Suprapubic skin (tissue), 4 donors: ENCODE measurements around the gene TMEM45B. TPM values are rescaled to one million over a fixed set of nuclear protein-coding genes. Genes with fewer than 3 reads are reported as not detected.
A peak's percentile ranks its signal among the peaks of the same experiment; 100 is the strongest.

Experiments used
- DNase-seq, 2 donors: peaks; one replicate each; pipeline ENCODE4 v3.0.0-alpha.2; 2019; ENCODE audit warnings: low spot score in 2 of 2
- H3K27ac ChIP-seq: fragments of 200-600 bp; sonication (generic); one replicate; pipeline ENCODE4 v1.5.1; 2019
- H3K27me3 ChIP-seq: fragments of 200-600 bp; sonication (generic); one replicate; pipeline ENCODE4 v1.5.1; 2019
- H3K36me3 ChIP-seq: fragments of 200-600 bp; sonication (generic); one replicate; pipeline ENCODE4 v1.5.1; 2019
- H3K4me1 ChIP-seq: fragments of 200-600 bp; sonication (generic); one replicate; pipeline ENCODE4 v1.5.1; 2019
- H3K4me3 ChIP-seq: fragments of 200-600 bp; sonication (generic); one replicate; pipeline ENCODE4 v1.5.1; 2019; ENCODE audit warnings: mild to moderate bottlenecking
- H3K9me3 ChIP-seq: fragments of 200-600 bp; sonication (generic); one replicate; pipeline ENCODE4 v1.5.1; 2019
- CTCF ChIP-seq, 2 donors: fragments of 200-600 bp in 1 of 2; fragments of 450-650 bp in 1 of 2; sonication (generic) in 1 of 2; IDR thresholded peaks; one replicate each; pipeline ENCODE4 v1.5.1; 2016 to 2019; ENCODE audit warnings: antibody characterized with exemption in 2 of 2, mild to moderate bottlenecking in 1 of 2, moderate library complexity in 1 of 2
- EP300 ChIP-seq: sonication (generic); formaldehyde crosslinking; IDR thresholded peaks from one replicate; pipeline ENCODE4 v1.6.1; 2017; ENCODE audit warnings: antibody characterized with exemption
- POLR2A ChIP-seq, 2 donors: fragments of 450-650 bp; IDR thresholded peaks; one replicate each; pipeline ENCODE4 v1.6.1; 2017; ENCODE audit warnings: antibody characterized with exemption in 2 of 2, mild to moderate bottlenecking in 2 of 2, moderate library complexity in 2 of 2
- POLR2AphosphoS5 ChIP-seq, 3 donors: sonication (generic); formaldehyde crosslinking; IDR thresholded peaks; one replicate each; pipeline ENCODE4 v1.6.1; 2017; ENCODE audit warnings: antibody characterized with exemption in 3 of 3
- WGBS: methylation state at CpG from one replicate; pipeline ENCODE4 v1.1.5; 2018; 5-methylcytosine and 5-hydroxymethylcytosine counted together
- total RNA-seq, 4 donors: library from RNA; depleted of rRNA; stranded (reverse); fragments of >200 nt; gene quantifications; one replicate each; pipeline ENCODE4 v1.1.0, GENCODE V29; 2016

Gene TMEM45B
- total RNA-seq, 4 donors from 2014 or later = 19.9 to 42.0 (median 35.9) TPM

- Histone ChIP-seq H3K36me3 (peaks cover 100% of the 10 kb centered on the region), H3K27me3 (no peaks in the 10 kb centered on the region), H3K4me1 (no peaks in the 10 kb centered on the region), H3K27ac (no peak overlapping the region), H3K9me3 (no peaks in the 10 kb centered on the region), H3K4me3 (no peak overlapping the region)
- TF ChIP-seq EP300 (no peak), CTCF (IDR thresholded peaks at IDR 0.05) (peak; percentile 25 to 57)
- WGBS = 58% methylated on average over 6 of the region's 9 CpGs
- no peak for DNase-seq
Observed at GRCh38 chr11:129881570-129882170, 66.0 kb downstream of the TMEM45B start.

- H3K9me3 ChIP-seq = no peaks in the 10 kb centered on the region
- H3K36me3 ChIP-seq = peaks cover 100% of the 10 kb centered on the region
- no peak overlapping the region for H3K4me3 ChIP-seq
- H3K27me3 ChIP-seq = no peaks in the 10 kb centered on the region
- no peak for TF ChIP-seq EP300
- no peak for TF ChIP-seq POLR2A (IDR thresholded peaks at IDR 0.05)
- TF ChIP-seq POLR2AphosphoS5 (IDR thresholded peaks at IDR 0.05) = no peak
- no peak for TF ChIP-seq CTCF (IDR thresholded peaks at IDR 0.05)
- no peaks in the 10 kb centered on the region for H3K4me1 ChIP-seq
- no peak overlapping the region for H3K27ac ChIP-seq
- WGBS = 96% methylated on average over 8 of the region's 8 CpGs
- no peak for DNase-seq
Observed at GRCh38 chr11:129884581-129884980, 68.9 kb downstream of the TMEM45B start.

- 96% methylated on average over 12 of the region's 12 CpGs for WGBS
- Histone ChIP-seq H3K4me1 (no peaks in the 10 kb centered on the region), H3K36me3 (peaks cover 98% of the 10 kb centered on the region), H3K4me3 (no peak overlapping the region), H3K27me3 (no peaks in the 10 kb centered on the region), H3K27ac (no peak overlapping the region), H3K9me3 (no peaks in the 10 kb centered on the region)
- TF ChIP-seq CTCF (IDR thresholded peaks at IDR 0.05) (no peak), POLR2AphosphoS5 (IDR thresholded peaks at IDR 0.05) (no peak), POLR2A (IDR thresholded peaks at IDR 0.05) (no peak), EP300 (no peak)
- no peak for DNase-seq
Observed at GRCh38 chr11:129885381-129885780, 69.7 kb downstream of the TMEM45B start.

- 83% methylated on average over 5 of the region's 5 CpGs for WGBS
- no peak for TF ChIP-seq CTCF (IDR thresholded peaks at IDR 0.05)
- no peak for TF ChIP-seq POLR2AphosphoS5 (IDR thresholded peaks at IDR 0.05)
- no peak for TF ChIP-seq EP300
- TF ChIP-seq POLR2A (IDR thresholded peaks at IDR 0.05) = no peak
- Histone ChIP-seq H3K9me3 (no peaks in the 10 kb centered on the region), H3K36me3 (peaks cover 76% of the 10 kb centered on the region), H3K27me3 (no peaks in the 10 kb centered on the region), H3K4me1 (no peaks in the 10 kb centered on the region), H3K27ac (no peak overlapping the region), H3K4me3 (no peak overlapping the region)
- DNase-seq = no peak
Observed at GRCh38 chr11:129888451-129888850, 72.8 kb downstream of the TMEM45B start.

- no peak for DNase-seq
- Histone ChIP-seq H3K27ac (peak overlapping the region; percentile 84), H3K4me1 (peaks cover 21% of the 10 kb centered on the region), H3K9me3 (no peaks in the 10 kb centered on the region), H3K36me3 (peaks cover 16% of the 10 kb centered on the region), H3K4me3 (peak overlapping the region; percentile 91), H3K27me3 (no peaks in the 10 kb centered on the region)
- 18% methylated on average over 13 of the region's 13 CpGs for WGBS
- TF ChIP-seq EP300 (no peak), POLR2AphosphoS5 (IDR thresholded peaks at IDR 0.05) (no peak), POLR2A (IDR thresholded peaks at IDR 0.05) (no peak), CTCF (IDR thresholded peaks at IDR 0.05) (no peak)
Observed at GRCh38 chr11:129894278-129895125, 78.9 kb downstream of the TMEM45B start.
